ENCODE measurements around the gene SCN8A. TPM values are rescaled to one million over a fixed set of nuclear protein-coding genes. Genes with fewer than 3 reads are reported as not detected.
"Not testable (repeated sequence)": the region's sequence is repeated elsewhere in the genome, so short reads cannot be mapped to it uniquely, and the experiment has no call there.

SCN8A gene
- total RNA-seq, 1 donor from 2014 or later: 0.39 TPM

DNA sequence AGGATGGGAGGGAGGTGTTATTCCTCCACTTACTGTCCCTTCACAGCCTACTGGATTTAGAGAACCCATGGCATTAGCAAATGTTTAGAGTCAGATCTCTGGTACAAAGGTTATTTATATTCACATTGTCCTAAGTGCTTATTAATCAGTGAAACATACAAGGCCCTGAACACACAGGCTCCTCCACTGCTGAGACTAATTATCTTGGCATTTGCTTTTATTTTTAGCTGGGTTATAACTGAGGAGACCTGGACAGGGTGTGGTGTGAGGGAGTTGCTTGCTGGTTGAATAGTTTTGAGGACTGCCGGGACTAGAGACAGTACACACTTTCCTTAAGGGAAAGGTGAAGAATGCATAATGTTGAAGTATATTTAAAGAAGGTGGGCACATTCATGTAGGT, 180.0 kb downstream of the SCN8A start:
- no peak overlapping the region for H3K4me3 Mint-ChIP-seq (ENCODE audit: low read depth)
- H3K4me1 Mint-ChIP-seq (ENCODE audit: low read depth): no peaks in the 10 kb centered on the region
- no peaks in the 10 kb centered on the region for H3K36me3 Mint-ChIP-seq (ENCODE audit: low read depth)
- no peak for DNase-seq (ENCODE audit: low spot score)
- intact Hi-C loops (cut with micrococcal nuclease): no loop called here
- no peaks in the 10 kb centered on the region for H3K9me3 Mint-ChIP-seq
- H3K27ac Mint-ChIP-seq: no peak overlapping the region
- peaks cover 4% of the 10 kb centered on the region for H3K27me3 Mint-ChIP-seq (ENCODE audit: low read depth)

- DNase-seq (ENCODE audit: low spot score): no peak
- Mint-ChIP-seq H3K36me3 (ENCODE audit: low read depth) (no peaks in the 10 kb centered on the region), H3K4me3 (ENCODE audit: low read depth) (no peak overlapping the region), H3K9me3 (no peaks in the 10 kb centered on the region), H3K27ac (no peak overlapping the region), H3K27me3 (ENCODE audit: low read depth) (peaks cover 3% of the 10 kb centered on the region), H3K4me1 (ENCODE audit: low read depth) (no peaks in the 10 kb centered on the region)
- intact Hi-C loops (cut with micrococcal nuclease): no loop called here
These were observed 182.3 kb downstream of the SCN8A start for GRCh38 chr12:51773145-51773869.

DNA sequence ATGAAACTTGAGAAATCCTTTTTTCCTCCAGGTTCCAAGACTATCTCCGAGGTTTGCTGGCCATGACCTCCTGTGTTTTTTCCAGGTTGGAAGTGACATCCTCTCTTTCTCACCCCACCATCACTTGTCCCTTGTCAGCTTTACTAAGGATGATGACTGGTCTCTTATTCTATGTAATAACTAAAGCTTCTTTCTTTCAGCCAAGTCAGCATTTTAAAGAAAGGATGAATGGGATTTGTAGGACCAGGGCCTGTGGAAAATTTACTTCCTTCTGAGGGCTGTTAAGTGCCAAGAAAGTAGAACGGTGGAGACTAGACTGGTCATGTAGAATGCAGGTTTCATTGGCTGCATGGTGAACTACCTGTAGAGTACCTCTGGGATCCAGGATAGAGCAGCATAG, 183.9 kb downstream of the SCN8A start:
- H3K9me3 Mint-ChIP-seq: no peaks in the 10 kb centered on the region
- H3K27ac Mint-ChIP-seq: no peak overlapping the region
- H3K36me3 Mint-ChIP-seq (ENCODE audit: low read depth): no peaks in the 10 kb centered on the region
- no peak for DNase-seq (ENCODE audit: low spot score)
- no peak overlapping the region for H3K4me3 Mint-ChIP-seq (ENCODE audit: low read depth)
- no peaks in the 10 kb centered on the region for H3K4me1 Mint-ChIP-seq (ENCODE audit: low read depth)
- intact Hi-C loops (cut with micrococcal nuclease): no loop called here
- peaks cover 4% of the 10 kb centered on the region for H3K27me3 Mint-ChIP-seq (ENCODE audit: low read depth)

- intact Hi-C loops (cut with micrococcal nuclease): no loop called here
- H3K27ac Mint-ChIP-seq: no peak overlapping the region
These were observed 186.4 kb downstream of the SCN8A start for GRCh38 chr12:51777457-51777856.

GRCh38 chr12:51777973-51778372, 186.9 kb downstream of the SCN8A start:
- Mint-ChIP-seq H3K27me3 (ENCODE audit: low read depth) (peaks cover 5% of the 10 kb centered on the region), H3K36me3 (ENCODE audit: low read depth) (no peaks in the 10 kb centered on the region), H3K4me1 (ENCODE audit: low read depth) (no peaks in the 10 kb centered on the region), H3K4me3 (ENCODE audit: low read depth) (no peak overlapping the region), H3K27ac (no peak overlapping the region), H3K9me3 (no peaks in the 10 kb centered on the region)
- intact Hi-C loops (cut with micrococcal nuclease): no loop called here
- no peak for DNase-seq (ENCODE audit: low spot score)

More at GRCh38 chr12:51777457-51777856, 186.4 kb downstream of the SCN8A start:
- no peaks in the 10 kb centered on the region for H3K36me3 Mint-ChIP-seq (ENCODE audit: low read depth)
- peaks cover 4% of the 10 kb centered on the region for H3K27me3 Mint-ChIP-seq (ENCODE audit: low read depth)
- DNase-seq (ENCODE audit: low spot score): no peak
- H3K4me3 Mint-ChIP-seq (ENCODE audit: low read depth): no peak overlapping the region
- no peaks in the 10 kb centered on the region for H3K9me3 Mint-ChIP-seq
- H3K4me1 Mint-ChIP-seq (ENCODE audit: low read depth): no peaks in the 10 kb centered on the region

DNA sequence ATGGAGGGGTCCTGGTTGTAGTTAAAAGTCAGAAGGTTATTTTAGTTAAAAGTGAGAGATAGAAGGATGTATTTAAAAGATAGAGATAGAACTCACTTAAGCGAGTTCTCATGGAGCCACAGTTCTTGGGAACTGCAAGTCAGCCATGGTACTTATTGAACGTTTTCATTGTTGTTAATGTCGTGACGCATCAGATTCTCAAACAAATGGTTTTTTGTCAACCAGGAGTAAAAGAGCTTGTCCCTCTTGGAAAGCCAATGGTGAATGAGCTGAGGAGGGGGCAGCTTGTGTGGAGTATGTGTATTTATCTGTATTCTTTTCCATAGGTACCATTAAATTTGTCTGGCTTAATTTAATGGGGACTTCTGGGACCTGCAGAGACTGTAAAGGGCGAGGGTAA, 188.8 kb downstream of the SCN8A start:
- no peak for DNase-seq (ENCODE audit: low spot score)
- no peak overlapping the region for H3K4me3 Mint-ChIP-seq (ENCODE audit: low read depth)
- H3K4me1 Mint-ChIP-seq (ENCODE audit: low read depth): peaks cover under 1% of the 10 kb centered on the region
- H3K36me3 Mint-ChIP-seq (ENCODE audit: low read depth): no peaks in the 10 kb centered on the region
- intact Hi-C loops (cut with micrococcal nuclease): no loop called here
- peaks cover 6% of the 10 kb centered on the region for H3K27me3 Mint-ChIP-seq (ENCODE audit: low read depth)
- no peak overlapping the region for H3K27ac Mint-ChIP-seq
- H3K9me3 Mint-ChIP-seq: no peaks in the 10 kb centered on the region

DNA sequence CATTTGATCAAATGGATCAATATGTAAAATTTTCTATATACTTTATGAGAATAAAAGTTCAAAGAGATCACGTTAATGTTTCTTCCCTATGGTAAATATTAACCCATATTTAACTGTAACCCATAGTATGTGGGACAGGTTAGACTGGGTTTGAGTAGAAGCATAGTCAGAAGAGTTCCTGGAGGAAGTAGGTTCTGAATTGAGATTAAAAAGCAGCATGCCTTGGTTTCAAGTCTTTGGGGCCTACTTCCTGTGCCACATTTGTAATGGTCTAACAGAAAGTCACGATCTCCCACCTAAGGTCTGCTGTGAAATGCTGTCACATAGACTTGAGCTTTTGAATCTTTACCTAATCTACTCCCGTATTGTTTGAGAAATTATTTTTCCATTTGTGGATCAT, 193.7 kb downstream of the SCN8A start:
- H3K36me3 Mint-ChIP-seq (ENCODE audit: low read depth): no peaks in the 10 kb centered on the region
- no peak for DNase-seq (ENCODE audit: low spot score)
- no peaks in the 10 kb centered on the region for H3K9me3 Mint-ChIP-seq
- peaks cover 14% of the 10 kb centered on the region for H3K27me3 Mint-ChIP-seq (ENCODE audit: low read depth)
- intact Hi-C loops (cut with micrococcal nuclease): no loop called here
- no peak overlapping the region for H3K27ac Mint-ChIP-seq
- peaks cover 2% of the 10 kb centered on the region for H3K4me1 Mint-ChIP-seq (ENCODE audit: low read depth)
- H3K4me3 Mint-ChIP-seq (ENCODE audit: low read depth): no peak overlapping the region

DNA sequence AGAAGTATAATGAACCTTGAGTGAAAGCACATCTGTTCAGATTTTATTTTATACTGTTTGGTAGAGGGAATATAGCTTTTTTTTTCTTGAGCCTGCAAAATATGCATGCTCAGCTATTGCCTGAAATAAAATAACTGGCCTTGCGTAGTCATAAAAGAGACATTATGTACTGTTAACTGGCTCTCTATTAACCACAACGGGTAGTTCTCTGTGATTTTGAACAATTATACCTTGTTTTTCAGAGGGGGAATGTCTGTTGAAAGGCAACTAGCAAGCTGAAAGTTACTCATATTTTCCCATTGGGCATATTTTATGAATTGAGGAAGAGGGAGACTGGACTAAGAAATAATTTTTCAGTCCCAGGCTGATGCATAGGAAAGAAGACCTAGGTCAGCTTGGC, 194.9 kb downstream of the SCN8A start:
- no peak for DNase-seq (ENCODE audit: low spot score)
- no peak overlapping the region for H3K4me3 Mint-ChIP-seq (ENCODE audit: low read depth)
- no peak overlapping the region for H3K27ac Mint-ChIP-seq
- H3K27me3 Mint-ChIP-seq (ENCODE audit: low read depth): peaks cover 14% of the 10 kb centered on the region
- peaks cover 2% of the 10 kb centered on the region for H3K4me1 Mint-ChIP-seq (ENCODE audit: low read depth)
- H3K9me3 Mint-ChIP-seq: no peaks in the 10 kb centered on the region
- intact Hi-C loops (cut with micrococcal nuclease): no loop called here
- H3K36me3 Mint-ChIP-seq (ENCODE audit: low read depth): no peaks in the 10 kb centered on the region

- H3K27me3 Mint-ChIP-seq (ENCODE audit: low read depth): peaks cover 10% of the 10 kb centered on the region
- H3K9me3 Mint-ChIP-seq: no peaks in the 10 kb centered on the region
- H3K4me3 Mint-ChIP-seq (ENCODE audit: low read depth): no peak overlapping the region
- H3K4me1 Mint-ChIP-seq (ENCODE audit: low read depth): peaks cover 2% of the 10 kb centered on the region
- no peak overlapping the region for H3K27ac Mint-ChIP-seq
- intact Hi-C loops (cut with micrococcal nuclease): no loop called here
- DNase-seq (ENCODE audit: low spot score): no peak
- H3K36me3 Mint-ChIP-seq (ENCODE audit: low read depth): no peaks in the 10 kb centered on the region
These were observed 197.8 kb downstream of the SCN8A start for GRCh38 chr12:51788876-51789275.

GRCh38 chr12:51792417-51792816, 201.4 kb downstream of the SCN8A start:
- intact Hi-C loops (cut with micrococcal nuclease): no loop called here
- H3K27ac Mint-ChIP-seq: no peak overlapping the region
- no peak for DNase-seq (ENCODE audit: low spot score)

DNA sequence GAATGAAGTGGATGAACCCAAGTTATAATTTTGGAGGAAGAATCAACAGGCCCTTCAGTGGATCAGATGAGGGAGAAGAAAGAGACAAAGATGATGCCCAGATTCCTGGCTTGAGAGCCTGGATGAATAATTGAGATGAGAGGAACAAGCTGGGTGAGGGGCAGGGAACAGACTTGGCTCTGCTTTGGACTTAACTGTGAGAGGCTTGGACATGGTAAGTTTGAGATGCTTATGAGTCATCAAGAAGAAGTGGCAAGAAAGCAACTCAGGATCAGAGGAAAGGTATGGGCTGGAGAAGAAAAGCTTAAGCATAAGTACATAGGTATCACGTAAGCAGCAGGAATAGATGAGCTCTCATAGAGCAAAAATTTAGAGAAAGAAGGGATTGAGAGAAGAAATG, 202.2 kb downstream of the SCN8A start:
- no peaks in the 10 kb centered on the region for H3K27me3 Mint-ChIP-seq (ENCODE audit: low read depth)
- intact Hi-C loops (cut with micrococcal nuclease): no loop called here
- DNase-seq (ENCODE audit: low spot score): no peak
- H3K27ac Mint-ChIP-seq: no peak overlapping the region
- no peaks in the 10 kb centered on the region for H3K36me3 Mint-ChIP-seq (ENCODE audit: low read depth)
- no peaks in the 10 kb centered on the region for H3K9me3 Mint-ChIP-seq
- no peak overlapping the region for H3K4me3 Mint-ChIP-seq (ENCODE audit: low read depth)
- no peaks in the 10 kb centered on the region for H3K4me1 Mint-ChIP-seq (ENCODE audit: low read depth)

More at GRCh38 chr12:51792417-51792816, 201.4 kb downstream of the SCN8A start:
- no peak overlapping the region for H3K4me3 Mint-ChIP-seq (ENCODE audit: low read depth)
- H3K4me1 Mint-ChIP-seq (ENCODE audit: low read depth): no peaks in the 10 kb centered on the region
- H3K9me3 Mint-ChIP-seq: no peaks in the 10 kb centered on the region
- no peaks in the 10 kb centered on the region for H3K36me3 Mint-ChIP-seq (ENCODE audit: low read depth)
- no peaks in the 10 kb centered on the region for H3K27me3 Mint-ChIP-seq (ENCODE audit: low read depth)

DNA sequence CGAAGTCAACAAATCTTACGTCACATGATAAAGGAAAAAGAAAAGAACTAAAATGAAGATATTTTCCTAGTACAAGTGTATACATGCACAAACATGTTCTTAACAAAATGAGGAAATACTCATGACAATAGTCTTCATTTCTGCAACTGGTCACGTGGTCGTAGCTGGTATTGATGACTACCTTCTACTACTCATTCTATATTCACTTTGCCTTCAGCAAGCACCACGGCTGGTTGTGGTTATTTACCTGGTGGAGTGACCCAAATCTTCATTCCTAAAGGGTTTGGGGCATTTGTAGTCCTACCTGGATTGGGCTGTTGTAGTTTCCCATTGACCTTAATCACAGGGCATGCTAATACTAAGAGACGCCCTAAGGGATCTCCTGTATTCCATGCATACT, 206.3 kb downstream of the SCN8A start:
- no peak for DNase-seq (ENCODE audit: low spot score)
- H3K9me3 Mint-ChIP-seq: no peaks in the 10 kb centered on the region
- no peaks in the 10 kb centered on the region for H3K27me3 Mint-ChIP-seq (ENCODE audit: low read depth)
- H3K27ac Mint-ChIP-seq: no peak overlapping the region
- no peak overlapping the region for H3K4me3 Mint-ChIP-seq (ENCODE audit: low read depth)
- H3K36me3 Mint-ChIP-seq (ENCODE audit: low read depth): no peaks in the 10 kb centered on the region
- intact Hi-C loops (cut with micrococcal nuclease): no loop called here
- no peaks in the 10 kb centered on the region for H3K4me1 Mint-ChIP-seq (ENCODE audit: low read depth)

DNA sequence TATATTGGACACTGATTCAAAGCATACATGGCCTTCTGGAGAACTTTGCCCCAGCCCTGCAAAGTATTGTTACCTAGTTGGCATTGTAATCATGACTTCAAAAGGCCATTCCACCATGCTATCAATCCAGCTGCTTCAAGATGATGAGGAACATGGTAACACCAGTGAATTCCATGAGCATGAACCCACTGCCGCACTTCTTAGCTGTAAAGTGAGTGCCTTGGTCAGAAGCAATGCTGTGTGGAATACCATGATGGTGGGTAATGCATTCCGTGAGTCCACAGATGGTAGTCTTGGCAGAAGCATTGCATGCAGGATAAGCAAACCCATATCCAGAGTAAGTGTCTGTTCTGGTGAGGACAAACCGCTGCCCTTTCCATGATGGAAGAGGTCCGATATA, 207.0 kb downstream of the SCN8A start:
- DNase-seq (ENCODE audit: low spot score); H3K27me3 Mint-ChIP-seq (ENCODE audit: low read depth); H3K4me3 Mint-ChIP-seq (ENCODE audit: low read depth); H3K9me3 Mint-ChIP-seq; H3K36me3 Mint-ChIP-seq (ENCODE audit: low read depth); H3K27ac Mint-ChIP-seq; intact Hi-C loops (cut with micrococcal nuclease); H3K4me1 Mint-ChIP-seq (ENCODE audit: low read depth): not testable (repeated sequence)

DNA sequence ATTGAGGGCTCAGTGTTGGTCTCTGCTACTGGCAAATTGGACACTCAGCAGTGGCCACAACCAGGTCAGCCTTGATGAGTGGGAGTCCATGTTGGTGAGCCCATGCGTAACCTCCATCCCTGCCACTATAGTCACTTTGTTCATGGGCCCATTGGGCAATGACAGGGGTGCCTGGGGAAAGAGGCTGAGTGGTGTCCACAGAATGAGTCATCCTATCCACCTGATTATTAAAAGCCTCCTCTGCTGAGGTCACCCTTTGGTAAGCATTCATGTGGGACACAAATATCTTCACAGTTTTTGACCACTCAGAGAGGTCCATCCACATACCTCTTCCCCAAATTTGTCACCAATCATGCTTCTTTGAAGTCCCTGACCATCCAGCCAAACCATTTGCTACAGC, 207.5 kb downstream of the SCN8A start:
- no peak for DNase-seq (ENCODE audit: low spot score)
- Mint-ChIP-seq H3K9me3 (no peaks in the 10 kb centered on the region), H3K4me3 (ENCODE audit: low read depth) (no peak overlapping the region), H3K4me1 (ENCODE audit: low read depth) (no peaks in the 10 kb centered on the region), H3K36me3 (ENCODE audit: low read depth) (no peaks in the 10 kb centered on the region), H3K27ac (no peak overlapping the region), H3K27me3 (ENCODE audit: low read depth) (no peaks in the 10 kb centered on the region)
- intact Hi-C loops (cut with micrococcal nuclease): no loop called here
